Psoas muscle (tissue), 8 donors: ENCODE measurements around the gene TMEM123. TPM values are rescaled to one million over a fixed set of nuclear protein-coding genes. Genes with fewer than 3 reads are reported as not detected.

Experiments used
- ATAC-seq, 4 donors: fragments of 200-7000 bp; cut with Tn5 transposase; one replicate each; pipeline ENCODE4 v1.9.1; 2020; ENCODE audit warnings: moderate library complexity in 3 of 4, mild to moderate bottlenecking in 2 of 4
- DNase-seq, 2 donors: peaks; one replicate each; pipeline ENCODE4 v3.0.0-alpha.2; 2020
- H3K27ac ChIP-seq: fragments of 200-600 bp; one replicate; pipeline ENCODE4 v1.8.0; 2022
- H3K27me3 ChIP-seq, 3 donors: fragments of 200-600 bp in 1 of 3; one replicate each; pipeline versions ENCODE4 v1.6.1 to v1.8.0; 2013 to 2022; ENCODE audit warnings: low read length in 2 of 3, mild to moderate bottlenecking in 2 of 3, moderate library complexity in 1 of 3; ENCODE audit not compliant: insufficient read depth in 3 of 3
- H3K36me3 ChIP-seq, 2 donors: fragments of 200-600 bp in 1 of 2; one replicate each; pipeline versions ENCODE4 v1.6.1 to v1.8.0; 2013 to 2022; ENCODE audit warnings: low read depth in 1 of 2, mild to moderate bottlenecking in 1 of 2, moderate library complexity in 1 of 2; ENCODE audit not compliant: insufficient read depth in 1 of 2
- H3K4me1 ChIP-seq: fragments of 200-600 bp; one replicate; pipeline ENCODE4 v1.8.0; 2022
- H3K4me3 ChIP-seq: fragments of 200-600 bp; one replicate; pipeline ENCODE4 v1.8.0; 2022; ENCODE audit warnings: mild to moderate bottlenecking
- H3K9me3 ChIP-seq: fragments of 200-600 bp; one replicate; pipeline ENCODE4 v1.8.0; 2022
- CTCF ChIP-seq: fragments of 200-600 bp; IDR thresholded peaks from one replicate; pipeline ENCODE4 v1.8.0; 2022; ENCODE audit warnings: antibody characterized with exemption
- WGBS, 3 donors: extraction: QIAGEN DNeasy Blood & Tissue Kit; methylation state at CpG; one replicate each; pipeline versions ENCODE4 v1.1.6 to v1.1.7; 2013; 5-methylcytosine and 5-hydroxymethylcytosine counted together
- intact Hi-C, 2 donors: fragments of 100-400 bp; cut with DNase I; formaldehyde crosslinking; loops; one replicate each; pipeline versions ENCODE4 v1.11.0 to v1.14.2; 2022
- polyA plus RNA-seq, 3 donors: library from polyadenylated mRNA; stranded (reverse); fragments of 200-250 nt; gene quantifications; one replicate each; pipeline ENCODE4 v1.2.3, GENCODE V29; 2013
- total RNA-seq, 4 donors: library from RNA; stranded (reverse); fragmentation: NEBNext Ultra II Directional in 2 of 4; extraction: Animal tissue kit (Norgen Biotek cat#: 25700) in 2 of 4; gene quantifications; one replicate each; pipeline versions ENCODE4 v1.2.1 to v1.2.4, GENCODE V29; 2021 to 2023
- donor health status: healthy with polysubstance abuse.
- donor health status: DM: no; HTN: no; CAD: no; lungs with moderate emphysema.
- donor health status: Bipolar disorder and iron deficiency.
- donor health status: healthy.
- donor health status: DM: yes; HTN: yes; CAD: no.
- donor health status: DM: no; HTN: no; CAD: no.
- donor health status: DM: no; HTN: no; CAD: no.
- donor health status: DM: yes; HTN: yes; CAD: no.

The TMEM123 gene
- total and polyA plus RNA-seq, 7 donors, result 10.8 to 42.6 (median 16.9) TPM

GRCh38 chr11:102431404-102431803 is 21.2 kb downstream of the TMEM123 start:
- H3K4me1 ChIP-seq, result peaks cover 13% of the 10 kb centered on the region
- H3K27ac ChIP-seq, result no peak overlapping the region
- H3K4me3 ChIP-seq, result no peak overlapping the region
- ATAC-seq (no peak), DNase-seq (no peak)
- H3K36me3 ChIP-seq, result no peaks in the 10 kb centered on the region
- H3K27me3 ChIP-seq, result no peaks in the 10 kb centered on the region
- WGBS, 3 donors, result 99 to 100% (median 99%) methylated on average over 2 of the region's 2 CpGs
- H3K9me3 ChIP-seq, result no peaks in the 10 kb centered on the region
- TF ChIP-seq CTCF, result no peak
- intact Hi-C loops, result no loop called here

- peaks cover 13% of the 10 kb centered on the region for H3K4me1 ChIP-seq
- H3K9me3 ChIP-seq, result no peaks in the 10 kb centered on the region
- TF ChIP-seq CTCF, result no peak
- intact Hi-C loops, result no loop called here
- H3K4me3 ChIP-seq, result no peak overlapping the region
- DNase-seq (no peak), ATAC-seq (no peak)
- no peak overlapping the region for H3K27ac ChIP-seq
- WGBS, 3 donors, result 56 to 62% (median 58%) methylated on average over 3 of the region's 3 CpGs
- H3K27me3 ChIP-seq, result no peaks in the 10 kb centered on the region
- no peaks in the 10 kb centered on the region for H3K36me3 ChIP-seq
These were observed 22.3 kb downstream of the TMEM123 start for GRCh38 chr11:102430158-102430836.

- Histone ChIP-seq H3K4me1 (peaks cover 13% of the 10 kb centered on the region), H3K9me3 (no peaks in the 10 kb centered on the region), H3K27me3 (no peaks in the 10 kb centered on the region), H3K4me3 (no peak overlapping the region), H3K36me3 (no peaks in the 10 kb centered on the region), H3K27ac (no peak overlapping the region)
- no peak for TF ChIP-seq CTCF
- ATAC-seq (no peak), DNase-seq (no peak)
- 53 to 59% (median 55%) methylated on average over 4 of the region's 4 CpGs for WGBS, 3 donors
- intact Hi-C loops, result no loop called here
These were observed 22.9 kb downstream of the TMEM123 start for GRCh38 chr11:102429691-102430090.

GRCh38 chr11:102429226-102429625 is 23.3 kb downstream of the TMEM123 start:
- no peak overlapping the region for H3K4me3 ChIP-seq
- intact Hi-C loops, result no loop called here
- no peak for TF ChIP-seq CTCF
- 60 to 71% (median 71%) methylated on average over 3 of the region's 3 CpGs for WGBS, 3 donors
- no peaks in the 10 kb centered on the region for H3K36me3 ChIP-seq
- DNase-seq, result no peak
- no peaks in the 10 kb centered on the region for H3K9me3 ChIP-seq
- peaks cover 13% of the 10 kb centered on the region for H3K4me1 ChIP-seq
- no peak for ATAC-seq
- H3K27ac ChIP-seq, result no peak overlapping the region
- H3K27me3 ChIP-seq, result no peaks in the 10 kb centered on the region

GRCh38 chr11:102428696-102429095 is 23.9 kb downstream of the TMEM123 start:
- peaks cover 13% of the 10 kb centered on the region for H3K4me1 ChIP-seq
- H3K27ac ChIP-seq, result no peak overlapping the region
- H3K27me3 ChIP-seq, result no peaks in the 10 kb centered on the region
- no peaks in the 10 kb centered on the region for H3K36me3 ChIP-seq
- H3K9me3 ChIP-seq, result no peaks in the 10 kb centered on the region
- no peak overlapping the region for H3K4me3 ChIP-seq
- intact Hi-C loops, result no loop called here
- WGBS, 3 donors, result 57 to 69% (median 64%) methylated on average over 4 of the region's 4 CpGs
- ATAC-seq (no peak), DNase-seq (no peak)
- no peak for TF ChIP-seq CTCF
